HUES48 (cell line): Measurements from ENCODE around the gene ANLN.

ENCODE experiments used
- H3K27ac ChIP-seq: one replicate; pipeline ENCODE4 v1.7.0; 2013; ENCODE audit warnings: low read depth, low read length, inconsistent platforms
- H3K27me3 ChIP-seq: 2 replicates; pipeline ENCODE4 v1.6.1; 2013; ENCODE audit warnings: mild to moderate bottlenecking, low read length; ENCODE audit not compliant: control insufficient read depth, insufficient read depth
- H3K36me3 ChIP-seq: 2 replicates; pipeline ENCODE4 v1.6.1; 2013; ENCODE audit warnings: low read length; ENCODE audit not compliant: control insufficient read depth, insufficient read depth
- H3K4me1 ChIP-seq: 2 replicates; pipeline ENCODE4 v1.6.1; 2013; ENCODE audit warnings: mild to moderate bottlenecking, low read length; ENCODE audit not compliant: control insufficient read depth, insufficient read depth
- H3K4me3 ChIP-seq: 2 replicates; pipeline ENCODE4 v1.5.1; 2013; ENCODE audit warnings: mild to moderate bottlenecking, low read depth, low read length
- H3K9ac ChIP-seq: 2 replicates; pipeline ENCODE4 v1.6.1; 2013; ENCODE audit warnings: mild to moderate bottlenecking, low read depth, low read length, moderate library complexity
- H3K9me3 ChIP-seq: 2 replicates; pipeline ENCODE4 v1.6.1; 2013; ENCODE audit warnings: low read length; ENCODE audit not compliant: control insufficient read depth, insufficient read depth

ANLN gene

DNA sequence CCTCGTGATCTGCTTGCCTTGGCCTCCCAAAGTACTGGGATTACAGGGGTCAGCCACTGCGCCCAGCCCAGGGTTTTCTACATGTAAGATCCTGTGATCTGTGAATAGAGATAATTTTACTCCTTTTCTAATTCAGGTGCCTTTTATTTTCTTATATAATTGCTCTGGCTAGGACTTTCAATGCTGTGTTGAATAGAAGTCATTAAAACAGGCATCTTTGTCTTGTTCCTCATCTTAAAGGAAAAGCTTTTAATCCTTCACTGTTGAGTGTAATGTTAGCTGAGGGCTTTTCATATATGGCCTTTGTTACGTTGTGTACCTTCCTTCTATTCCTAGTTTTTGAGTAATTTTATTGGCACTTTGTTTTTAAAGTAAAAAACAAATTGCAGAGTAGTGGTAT, 26.6 kb downstream of the ANLN start:
- no peak overlapping the region for H3K9ac ChIP-seq
- no peak overlapping the region for H3K4me3 ChIP-seq
- no peak overlapping the region for H3K27ac ChIP-seq
- no peaks in the 10 kb centered on the region for H3K4me1 ChIP-seq
- H3K27me3 ChIP-seq, result no peaks in the 10 kb centered on the region
- H3K9me3 ChIP-seq, result no peaks in the 10 kb centered on the region
- H3K36me3 ChIP-seq, result peaks cover 90% of the 10 kb centered on the region

DNA sequence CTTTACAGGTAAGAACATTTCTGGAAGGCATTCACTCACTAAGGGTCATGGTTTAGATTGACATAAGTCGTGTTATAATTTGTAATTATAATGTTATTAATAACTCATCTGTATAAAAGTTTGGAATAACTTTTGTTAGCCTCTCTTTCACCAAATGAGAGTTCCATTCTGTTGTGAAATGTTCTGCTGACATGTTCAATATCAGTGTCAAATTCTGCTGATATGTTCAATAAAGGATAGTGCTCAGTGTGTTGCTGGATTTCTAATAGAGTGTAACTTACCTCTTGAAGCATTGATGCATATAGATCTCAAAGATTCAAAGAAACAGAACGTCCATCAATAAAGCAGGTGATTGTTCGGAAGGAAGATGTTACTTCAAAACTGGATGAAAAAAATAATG, 30.6 kb downstream of the ANLN start:
- Histone ChIP-seq H3K4me1 (no peaks in the 10 kb centered on the region), H3K9ac (no peak overlapping the region), H3K9me3 (no peaks in the 10 kb centered on the region), H3K36me3 (peaks cover 93% of the 10 kb centered on the region), H3K27ac (no peak overlapping the region), H3K27me3 (no peaks in the 10 kb centered on the region), H3K4me3 (no peak overlapping the region)

DNA sequence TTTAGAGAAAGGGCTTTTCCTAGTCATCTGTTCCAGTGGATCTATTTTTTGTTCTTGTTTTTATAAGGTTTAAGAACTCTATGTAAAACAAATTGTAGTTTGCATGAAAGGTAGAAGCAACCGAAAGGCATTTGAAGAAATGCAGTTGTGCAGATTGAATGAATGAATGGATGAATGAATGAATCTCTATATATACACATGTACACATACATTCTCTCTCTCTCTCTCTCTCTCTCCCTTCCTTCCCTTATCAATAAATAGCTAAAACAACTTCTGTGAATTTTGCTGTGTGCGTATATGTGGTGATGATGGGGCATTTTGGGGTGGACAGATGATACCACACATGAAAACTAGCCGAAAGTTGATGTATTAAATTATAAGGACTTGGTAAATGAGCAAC, 32.4 kb downstream of the ANLN start:
- Histone ChIP-seq H3K4me1 (peaks cover 4% of the 10 kb centered on the region; the same call in 1 of the 2 replicates), H3K4me3 (no peak overlapping the region), H3K9ac (no peak overlapping the region), H3K27me3 (no peaks in the 10 kb centered on the region), H3K36me3 (peaks cover 93% of the 10 kb centered on the region), H3K9me3 (no peaks in the 10 kb centered on the region), H3K27ac (no peak overlapping the region)

DNA sequence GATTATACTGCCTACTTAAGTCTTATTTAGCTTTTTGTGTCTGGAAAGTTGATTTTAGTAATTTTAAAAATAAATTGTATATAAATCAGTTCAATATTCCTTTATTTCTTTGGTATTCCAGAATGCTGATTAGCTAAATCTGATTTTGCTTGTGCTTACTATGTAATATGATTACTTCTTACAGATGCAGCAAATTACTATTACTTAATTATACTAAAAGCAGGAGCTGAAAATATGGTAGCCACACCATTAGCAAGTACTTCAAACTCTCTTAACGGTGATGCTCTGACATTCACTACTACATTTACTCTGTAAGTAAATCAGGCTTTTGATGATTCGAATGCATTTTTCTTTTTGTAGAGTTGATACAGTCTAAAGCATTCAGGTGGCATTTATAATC, 34.0 kb downstream of the ANLN start:
- H3K9ac ChIP-seq, result no peak overlapping the region
- H3K4me3 ChIP-seq, result no peak overlapping the region
- H3K27ac ChIP-seq, result no peak overlapping the region
- H3K4me1 ChIP-seq, result peaks cover 4% of the 10 kb centered on the region; the same call in 1 of the 2 replicates
- H3K36me3 ChIP-seq, result peaks cover 95% of the 10 kb centered on the region
- H3K27me3 ChIP-seq, result no peaks in the 10 kb centered on the region
- H3K9me3 ChIP-seq, result no peaks in the 10 kb centered on the region

DNA sequence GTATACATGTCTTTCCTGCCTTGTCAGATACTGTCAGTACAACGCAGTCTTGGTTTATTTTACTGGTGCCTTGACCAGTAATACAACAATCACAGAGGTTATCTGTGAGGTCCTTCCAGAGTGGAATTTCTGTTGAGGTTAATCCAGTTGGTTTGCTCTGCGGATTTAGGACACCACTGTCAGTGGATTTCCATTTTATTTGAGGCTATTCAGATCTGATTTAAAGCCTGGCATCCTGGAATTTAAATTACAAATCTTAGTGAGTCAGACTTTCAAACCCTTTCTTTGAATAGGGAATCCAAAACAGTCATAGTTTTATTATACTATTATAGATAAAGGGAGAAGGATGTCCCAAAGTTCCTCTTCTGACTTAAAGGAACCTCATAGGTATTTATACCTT, 40.5 kb downstream of the ANLN start:
- Histone ChIP-seq H3K36me3 (peaks cover 85% of the 10 kb centered on the region), H3K27me3 (no peaks in the 10 kb centered on the region)

DNA sequence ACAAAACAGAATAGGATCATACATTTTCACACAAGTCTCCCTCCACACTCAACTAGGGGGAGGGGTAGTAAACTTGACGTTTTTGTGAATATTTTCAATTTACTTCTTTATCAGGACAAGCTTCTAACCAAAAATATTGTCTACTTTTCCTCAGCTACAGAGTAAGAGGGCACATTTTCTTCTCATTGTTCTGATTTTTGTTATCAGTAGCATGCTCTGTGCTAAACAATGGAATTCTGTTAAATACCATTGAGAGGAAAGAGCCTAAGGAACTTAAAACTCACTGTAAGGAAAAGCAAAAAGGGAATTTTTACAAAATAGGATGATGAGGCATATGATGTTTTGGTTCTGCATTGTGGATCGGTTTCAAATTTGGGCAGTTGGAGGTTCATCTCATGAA, 41.2 kb downstream of the ANLN start:
- Histone ChIP-seq H3K9me3 (no peaks in the 10 kb centered on the region), H3K4me1 (peaks cover 8% of the 10 kb centered on the region; the same call in 1 of the 2 replicates), H3K4me3 (no peak overlapping the region), H3K9ac (no peak overlapping the region), H3K27ac (no peak overlapping the region), H3K36me3 (peaks cover 79% of the 10 kb centered on the region), H3K27me3 (no peaks in the 10 kb centered on the region)

More for the DNA sequence above, 40.5 kb downstream of the ANLN start:
- no peak overlapping the region for H3K4me3 ChIP-seq
- H3K4me1 ChIP-seq, result peaks cover 9% of the 10 kb centered on the region; the same call in 1 of the 2 replicates
- H3K9ac ChIP-seq, result no peak overlapping the region
- no peaks in the 10 kb centered on the region for H3K9me3 ChIP-seq
- no peak overlapping the region for H3K27ac ChIP-seq

DNA sequence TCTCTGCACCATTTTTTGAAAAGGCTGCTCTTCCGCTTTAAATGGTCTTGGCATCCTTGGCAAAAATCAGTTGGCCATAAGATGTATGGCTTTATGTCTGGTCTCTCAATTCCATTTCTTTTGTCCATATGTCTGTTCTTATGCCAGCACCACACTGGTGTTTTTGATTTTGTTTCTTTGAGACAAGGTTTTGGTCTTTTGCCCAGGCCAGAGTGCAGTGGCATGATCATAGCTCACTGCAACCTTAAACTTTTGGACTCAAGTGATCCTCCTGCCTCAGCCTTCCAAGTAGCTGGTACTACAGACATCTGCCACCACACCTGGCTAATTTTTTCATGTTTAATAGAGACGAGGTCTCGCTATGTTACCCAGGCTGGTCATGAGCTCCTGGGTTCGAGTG, 48.5 kb downstream of the ANLN start:
- H3K4me3 ChIP-seq, result no peak overlapping the region
- no peaks in the 10 kb centered on the region for H3K9me3 ChIP-seq
- H3K9ac ChIP-seq, result no peak overlapping the region
- H3K27me3 ChIP-seq, result no peaks in the 10 kb centered on the region
- H3K36me3 ChIP-seq, result peaks cover 45% of the 10 kb centered on the region
- H3K4me1 ChIP-seq, result peaks cover 20% of the 10 kb centered on the region
- no peak overlapping the region for H3K27ac ChIP-seq

DNA sequence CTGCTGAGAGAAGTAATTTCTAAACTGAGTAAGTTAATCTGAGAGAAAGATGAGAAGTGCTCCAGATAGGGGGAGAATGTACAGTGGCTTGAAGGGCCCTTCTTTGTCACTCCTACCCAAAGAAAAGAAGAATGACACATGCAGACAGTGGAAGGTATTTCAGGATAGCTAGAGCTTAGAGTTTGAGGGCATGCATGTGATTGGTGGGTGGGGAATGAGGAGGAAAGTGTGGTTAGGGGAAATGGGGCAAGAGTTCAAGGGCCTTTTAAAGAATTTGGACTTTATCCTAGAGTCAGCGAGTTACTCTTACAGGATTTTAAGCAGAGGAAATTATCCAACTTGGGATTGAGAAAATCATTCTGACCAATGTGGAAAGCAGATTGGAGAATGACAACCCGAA, 50.0 kb downstream of the ANLN start:
- H3K4me3 ChIP-seq, result no peak overlapping the region
- no peaks in the 10 kb centered on the region for H3K27me3 ChIP-seq
- peaks cover 42% of the 10 kb centered on the region for H3K36me3 ChIP-seq
- H3K9me3 ChIP-seq, result no peaks in the 10 kb centered on the region
- no peak overlapping the region for H3K27ac ChIP-seq
- no peak overlapping the region for H3K9ac ChIP-seq
- peaks cover 20% of the 10 kb centered on the region for H3K4me1 ChIP-seq

DNA sequence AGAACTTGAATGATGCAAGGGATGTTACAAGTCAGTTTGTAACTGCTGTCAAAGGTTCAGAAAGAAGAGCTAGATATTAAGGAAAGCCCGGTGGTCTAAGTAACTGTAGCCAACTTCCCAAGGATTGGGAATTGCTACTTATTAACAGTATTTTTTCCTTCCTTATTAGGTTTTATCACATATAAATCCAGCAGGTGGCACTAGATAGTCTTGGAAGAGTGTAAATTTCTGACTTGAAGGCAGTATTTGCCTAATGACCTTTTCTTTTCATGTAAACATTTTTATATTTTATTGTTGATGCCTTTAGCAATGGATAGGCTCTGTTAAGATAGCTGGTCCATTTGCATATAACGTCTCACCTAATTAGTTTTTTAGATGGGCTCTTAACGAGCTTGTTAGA, 51.2 kb downstream of the ANLN start:
- H3K4me3 ChIP-seq, result no peak overlapping the region
- H3K9ac ChIP-seq, result no peak overlapping the region
- no peaks in the 10 kb centered on the region for H3K27me3 ChIP-seq
- H3K9me3 ChIP-seq, result no peaks in the 10 kb centered on the region
- H3K36me3 ChIP-seq, result peaks cover 46% of the 10 kb centered on the region
- peaks cover 20% of the 10 kb centered on the region for H3K4me1 ChIP-seq
- peak overlapping the region; percentile 78 for H3K27ac ChIP-seq

DNA sequence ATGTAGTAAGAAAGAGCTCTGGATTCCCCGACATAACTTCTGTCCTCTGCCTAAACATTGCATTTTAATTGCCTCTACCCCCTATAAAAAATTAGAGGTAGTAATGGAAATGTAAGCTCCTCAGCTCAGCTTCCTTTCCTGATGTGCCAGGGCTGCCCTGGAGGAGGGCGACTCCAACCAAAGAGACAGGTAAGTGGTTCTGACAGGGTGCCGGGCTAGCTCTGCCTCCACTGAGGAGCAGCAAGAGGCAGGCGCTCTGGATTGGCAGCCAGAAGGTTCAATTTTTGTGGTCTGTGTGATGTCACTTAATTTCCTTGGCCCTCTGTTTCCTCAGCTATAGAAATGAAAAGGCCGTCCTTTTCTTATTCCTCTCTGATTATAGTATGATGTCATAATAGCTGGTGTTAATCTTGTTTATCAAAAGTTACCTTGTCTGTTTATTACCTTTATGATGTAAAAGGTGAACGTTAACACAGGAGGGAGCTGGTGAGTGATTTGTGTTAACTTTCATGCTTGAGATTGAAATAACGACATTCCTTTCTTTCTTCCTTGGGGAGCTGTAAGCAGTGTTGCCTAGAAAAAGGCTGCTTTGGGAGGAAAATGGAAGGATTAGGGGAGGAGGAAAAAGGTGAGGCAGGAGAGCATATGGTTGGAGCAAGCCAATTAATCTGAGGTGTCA, 51.8 kb downstream of the ANLN start:
- H3K27me3 ChIP-seq, result no peaks in the 10 kb centered on the region
- H3K4me3 ChIP-seq, result no peak overlapping the region
- H3K27ac ChIP-seq, result peak overlapping the region; percentile 78
- H3K36me3 ChIP-seq, result peaks cover 48% of the 10 kb centered on the region
- H3K9ac ChIP-seq, result no peak overlapping the region
- no peaks in the 10 kb centered on the region for H3K9me3 ChIP-seq
- peaks cover 20% of the 10 kb centered on the region for H3K4me1 ChIP-seq

DNA sequence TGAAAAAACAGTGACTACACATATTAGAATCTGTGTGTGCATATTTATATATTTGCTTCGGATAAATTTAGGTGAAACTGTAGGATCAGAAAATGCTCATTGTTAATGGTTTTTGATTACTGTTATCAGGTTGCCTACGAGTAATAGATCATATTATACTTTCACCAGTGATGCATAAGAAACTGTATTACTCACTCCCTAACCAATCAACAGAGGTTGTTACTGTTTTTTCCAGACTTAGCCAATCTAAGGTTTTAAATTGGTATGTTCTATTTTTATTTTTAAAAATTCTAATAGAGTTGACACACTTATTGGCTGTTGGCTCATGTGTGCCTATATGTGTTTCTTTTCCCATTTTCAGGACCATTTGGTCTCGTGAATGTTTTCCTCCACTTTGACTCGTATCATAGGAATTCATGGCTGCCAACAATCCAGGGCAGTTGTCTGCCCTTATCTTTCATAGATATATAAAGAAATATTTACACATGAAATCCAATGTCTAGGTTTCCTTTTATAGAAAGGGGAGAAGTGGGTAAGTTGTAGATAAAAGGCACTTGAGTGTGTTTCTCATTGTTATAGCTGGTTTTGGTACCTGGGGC, 59.2 kb downstream of the ANLN start:
- Histone ChIP-seq H3K27me3 (no peaks in the 10 kb centered on the region), H3K9ac (no peak overlapping the region), H3K36me3 (peaks cover 81% of the 10 kb centered on the region), H3K27ac (no peak overlapping the region), H3K4me1 (no peaks in the 10 kb centered on the region), H3K4me3 (no peak overlapping the region), H3K9me3 (no peaks in the 10 kb centered on the region)
